Measurements from ENCODE around the gene CYGB.
"Not testable (repeated sequence)": the region's sequence is repeated elsewhere in the genome, so short reads cannot be mapped to it uniquely, and the experiment has no call there.

CYGB gene

DNA sequence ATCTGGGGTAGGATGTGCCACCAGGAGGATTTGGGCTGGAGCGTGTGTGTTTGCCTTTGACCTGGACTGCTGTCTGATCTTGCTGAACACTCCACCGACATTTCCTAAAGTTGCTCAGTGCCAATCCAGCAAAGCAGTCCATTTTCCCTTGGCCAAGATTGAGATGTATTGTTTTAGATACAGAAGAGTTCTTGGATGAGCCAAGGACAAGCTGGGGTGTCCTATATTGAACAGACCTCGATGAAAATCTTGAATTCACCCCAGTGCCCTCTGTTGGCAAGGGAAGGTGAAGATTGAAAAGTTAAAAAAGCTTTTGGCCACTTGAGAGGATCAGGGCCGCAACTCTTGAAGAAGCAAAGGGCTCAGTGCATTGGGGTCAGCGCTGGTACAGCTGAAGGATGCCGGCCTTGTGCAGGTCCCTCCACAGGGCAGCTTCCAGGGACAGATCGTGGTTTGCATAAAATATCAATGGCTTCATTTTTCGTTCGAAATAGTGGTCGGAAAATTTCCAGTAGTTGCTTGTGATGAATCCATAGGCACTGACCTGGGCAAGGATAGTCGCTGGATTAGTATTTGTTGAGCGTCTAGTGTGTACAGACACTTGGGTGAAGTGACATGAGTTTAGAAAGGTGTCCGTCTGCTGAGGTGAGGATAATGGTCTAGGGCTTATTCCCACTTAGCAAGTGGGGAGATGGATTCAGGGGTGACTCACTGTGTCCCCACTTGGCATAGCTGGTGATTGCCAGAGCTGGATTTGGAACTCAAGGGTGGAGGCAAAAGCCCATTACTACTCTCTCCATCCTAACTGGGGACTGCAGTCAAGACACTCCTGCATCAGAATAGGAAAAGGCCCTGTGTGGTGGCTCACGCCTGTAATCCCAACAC lies 28.5 kb upstream of the CYGB start:
- Histone ChIP-seq H3K4me3 (no peak overlapping the region), H3K9ac (ENCODE audit: insufficient read length) (no peak overlapping the region), H3K9me3 (ENCODE audit: low read depth, low read length) (no peaks in the 10 kb centered on the region), H3K27ac (peak overlapping the region; percentile 17), H3K36me3 (ENCODE audit: insufficient read depth, low read length) (peaks cover 39% of the 10 kb centered on the region)
- TF ChIP-seq FOXP2 (optimal IDR thresholded peaks at IDR 0.05; ENCODE audit: control extremely low read depth, extremely low read length, insufficient read depth) = no peak
- TF ChIP-seq POLR2AphosphoS5 (IDR thresholded peaks at IDR 0.05; ENCODE audit: borderline replicate concordance, low read depth, low read length) = peak; percentile 33
- no peak for TF ChIP-seq EZH2 (IDR thresholded peaks at IDR 0.05)
- no peak for DNase-seq (ENCODE audit: low read depth, low spot score)

DNA sequence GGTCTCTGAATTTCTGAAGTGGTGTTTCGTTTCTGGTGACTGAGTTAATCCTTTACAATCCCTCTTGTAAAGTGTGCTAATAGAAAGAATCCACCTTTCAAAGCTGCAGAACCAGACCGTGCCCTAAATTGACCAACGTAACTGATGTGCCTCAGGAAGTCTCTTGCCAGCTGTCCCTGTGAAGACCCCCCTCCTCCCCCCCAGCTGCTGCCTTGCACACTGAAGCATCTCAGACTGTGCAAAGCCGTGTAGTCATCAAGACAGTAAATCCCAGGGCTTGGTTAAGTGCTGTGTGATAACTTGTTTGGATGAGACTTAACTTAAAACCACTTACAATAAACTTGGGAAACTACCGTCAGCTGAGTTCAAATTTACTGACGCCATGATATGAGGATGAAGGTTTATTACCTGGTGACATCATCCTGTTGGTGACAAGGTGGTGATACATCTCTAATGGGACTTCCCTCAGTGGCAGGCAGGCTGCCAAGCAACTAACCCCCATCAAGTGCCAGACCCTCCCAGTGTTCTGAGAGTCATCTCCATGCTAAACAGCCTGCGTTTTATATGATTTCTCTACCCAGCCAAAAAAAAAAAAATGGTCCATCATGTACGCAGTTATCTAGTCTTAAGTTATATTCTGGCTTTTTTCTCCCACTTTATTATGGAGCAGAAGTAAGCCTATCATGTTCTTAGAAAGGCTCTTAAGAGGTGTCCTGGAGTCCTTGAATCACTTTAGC lies 27.6 kb upstream of the CYGB start:
- Histone ChIP-seq H3K27ac (0 out of 2 replicates have a peak overlapping the region, but pooled peaks have one; percentile 17), H3K36me3 (ENCODE audit: insufficient read depth, low read length) (peaks cover 47% of the 10 kb centered on the region)
- not testable (repeated sequence) for H3K9me3 ChIP-seq (ENCODE audit: low read depth, low read length); H3K4me3 ChIP-seq; DNase-seq (ENCODE audit: low read depth, low spot score); H3K9ac ChIP-seq (ENCODE audit: insufficient read length)

DNA sequence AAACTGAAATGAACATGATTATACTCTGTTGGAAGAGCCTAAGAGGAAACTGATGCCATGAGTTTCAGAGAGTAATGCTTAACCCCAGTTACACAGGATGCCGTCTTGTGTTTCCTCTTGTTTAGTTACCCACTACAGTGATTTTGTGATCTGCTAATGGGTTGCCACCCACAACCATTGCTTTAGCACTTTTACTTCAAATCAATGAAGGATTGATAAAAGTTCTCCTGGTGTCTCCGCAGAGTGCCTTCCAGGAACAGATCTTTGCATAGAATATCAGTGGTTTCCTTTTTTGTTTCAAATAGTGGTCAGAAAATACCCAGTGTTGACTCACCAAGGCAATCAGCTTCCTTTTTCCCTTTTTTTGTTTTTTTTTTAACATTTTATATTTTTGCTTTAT lies 25.9 kb upstream of the CYGB start:
- H3K36me3 ChIP-seq (ENCODE audit: insufficient read depth, low read length) = peaks cover 65% of the 10 kb centered on the region
- H3K9ac ChIP-seq (ENCODE audit: insufficient read length); H3K4me3 ChIP-seq; DNase-seq (ENCODE audit: low read depth, low spot score); H3K27ac ChIP-seq; H3K9me3 ChIP-seq (ENCODE audit: low read depth, low read length): not testable (repeated sequence)

DNA sequence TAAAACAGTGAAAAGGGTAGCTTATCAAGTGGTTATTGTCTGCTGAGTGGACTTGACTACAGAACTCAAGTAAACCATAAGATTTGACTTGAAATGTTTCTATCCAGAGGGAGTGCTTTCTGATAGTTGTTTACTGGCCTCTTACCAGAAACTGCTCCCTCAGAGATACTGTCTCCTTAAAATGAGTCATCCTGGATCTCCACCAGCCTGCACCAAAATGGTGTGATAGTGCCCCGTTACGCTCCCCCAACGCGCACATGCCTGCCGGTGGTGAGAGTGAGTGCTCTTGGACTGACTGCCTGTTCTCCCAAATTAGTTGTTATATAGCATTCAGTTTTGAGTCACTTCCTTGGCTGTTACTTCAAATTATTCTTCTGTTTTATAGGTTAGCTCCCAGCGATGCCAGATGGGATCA lies 25.2 kb upstream of the CYGB start:
- TF ChIP-seq FOXP2 (optimal IDR thresholded peaks at IDR 0.05; ENCODE audit: control extremely low read depth, extremely low read length, insufficient read depth) (no peak), EZH2 (IDR thresholded peaks at IDR 0.05) (no peak), POLR2AphosphoS5 (IDR thresholded peaks at IDR 0.05; ENCODE audit: borderline replicate concordance, low read depth, low read length) (no peak)
- DNase-seq (ENCODE audit: low read depth, low spot score) = no peak
- Histone ChIP-seq H3K9me3 (ENCODE audit: low read depth, low read length) (no peaks in the 10 kb centered on the region), H3K27ac (peak overlapping the region; percentile 71; the same call in 1 of the 2 replicates), H3K9ac (ENCODE audit: insufficient read length) (no peak overlapping the region), H3K4me3 (no peak overlapping the region), H3K36me3 (ENCODE audit: insufficient read depth, low read length) (peaks cover 68% of the 10 kb centered on the region)

DNA sequence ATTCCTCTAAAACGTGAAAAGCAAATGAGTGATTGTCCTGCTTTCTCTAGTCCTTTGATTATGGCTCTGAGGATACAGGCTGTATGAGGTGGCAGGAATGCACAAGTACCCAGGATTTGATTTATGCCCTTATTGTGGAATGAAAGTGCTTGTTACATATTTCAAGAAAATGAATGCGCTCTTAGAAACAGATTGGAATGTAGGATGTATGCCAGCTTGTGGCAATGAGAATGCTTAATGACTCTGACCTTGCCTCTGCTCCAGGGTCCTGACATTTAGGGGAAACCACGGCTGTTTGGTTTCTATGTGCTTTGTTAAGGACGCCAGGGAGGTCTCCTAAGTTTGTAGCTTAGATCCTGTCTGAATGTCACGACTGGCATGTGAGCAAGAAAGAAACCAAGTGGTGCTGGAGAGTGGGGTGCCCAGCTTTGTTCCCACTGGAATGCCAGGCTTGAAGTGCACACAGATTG lies 24.3 kb upstream of the CYGB start:
- no peak for TF ChIP-seq FOXP2 (optimal IDR thresholded peaks at IDR 0.05; ENCODE audit: control extremely low read depth, extremely low read length, insufficient read depth)
- TF ChIP-seq EZH2 (IDR thresholded peaks at IDR 0.05) = no peak
- no peak for TF ChIP-seq POLR2AphosphoS5 (IDR thresholded peaks at IDR 0.05; ENCODE audit: borderline replicate concordance, low read depth, low read length)
- Histone ChIP-seq H3K27ac (peak overlapping the region; percentile 1), H3K9ac (ENCODE audit: insufficient read length) (peak overlapping the region; percentile 32), H3K9me3 (ENCODE audit: low read depth, low read length) (no peaks in the 10 kb centered on the region), H3K36me3 (ENCODE audit: insufficient read depth, low read length) (peaks cover 68% of the 10 kb centered on the region), H3K4me3 (peak overlapping the region; percentile 35)
- DNase-seq (ENCODE audit: low read depth, low spot score) = no peak

DNA sequence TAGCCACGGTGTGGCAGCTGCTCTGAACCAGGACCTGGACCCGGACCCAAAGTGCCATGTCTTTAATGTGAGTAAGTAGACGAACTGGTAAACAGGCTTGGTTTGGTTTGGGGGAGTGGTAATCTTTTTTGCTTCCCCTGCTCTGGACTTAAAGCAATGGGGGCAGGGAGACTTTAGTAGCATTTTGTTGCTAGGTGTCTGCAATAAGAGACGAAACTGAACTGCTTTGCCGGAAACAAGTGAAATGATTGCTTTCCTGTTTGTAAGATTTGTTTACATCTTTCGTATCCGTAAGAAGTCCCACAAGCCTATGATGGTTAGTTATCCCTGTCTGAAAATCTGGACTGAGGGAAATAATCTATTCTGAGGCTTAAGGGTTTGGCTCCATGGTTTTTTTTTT lies 23.8 kb upstream of the CYGB start:
- no peaks in the 10 kb centered on the region for H3K9me3 ChIP-seq (ENCODE audit: low read depth, low read length)
- H3K27ac ChIP-seq = peak overlapping the region; percentile 1; the same call in 1 of the 2 replicates
- peaks cover 68% of the 10 kb centered on the region for H3K36me3 ChIP-seq (ENCODE audit: insufficient read depth, low read length)
- no peak for TF ChIP-seq POLR2AphosphoS5 (IDR thresholded peaks at IDR 0.05; ENCODE audit: borderline replicate concordance, low read depth, low read length)
- no peak for TF ChIP-seq FOXP2 (optimal IDR thresholded peaks at IDR 0.05; ENCODE audit: control extremely low read depth, extremely low read length, insufficient read depth)
- no peak for TF ChIP-seq EZH2 (IDR thresholded peaks at IDR 0.05)
- H3K4me3 ChIP-seq = peak overlapping the region; percentile 92
- H3K9ac ChIP-seq (ENCODE audit: insufficient read length) = peak overlapping the region; percentile 32
- DNase-seq (ENCODE audit: low read depth, low spot score) = no peak

DNA sequence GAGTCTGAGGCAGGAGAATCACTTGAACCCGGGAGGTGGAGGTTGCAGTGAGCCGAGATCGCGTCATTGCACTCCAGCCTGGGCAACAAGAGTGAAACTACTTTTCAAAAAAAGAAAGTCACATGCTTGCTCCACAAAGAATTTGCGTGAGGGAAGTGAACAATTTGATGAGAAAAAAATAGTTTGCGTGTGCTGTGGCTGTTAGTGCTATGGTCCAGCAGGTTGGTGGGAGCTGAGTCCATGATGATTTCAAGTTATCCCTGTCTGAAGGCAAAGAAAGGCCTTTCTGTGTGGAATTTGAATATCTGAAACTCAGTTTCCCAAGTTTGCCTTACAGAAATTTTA lies 23.3 kb upstream of the CYGB start:
- no peak for TF ChIP-seq POLR2AphosphoS5 (IDR thresholded peaks at IDR 0.05; ENCODE audit: borderline replicate concordance, low read depth, low read length)
- no peak for TF ChIP-seq FOXP2 (optimal IDR thresholded peaks at IDR 0.05; ENCODE audit: control extremely low read depth, extremely low read length, insufficient read depth)
- Histone ChIP-seq H3K27ac (peak overlapping the region; percentile 1; the same call in 1 of the 2 replicates), H3K9me3 (ENCODE audit: low read depth, low read length) (no peaks in the 10 kb centered on the region), H3K9ac (ENCODE audit: insufficient read length) (peak overlapping the region; percentile 14), H3K36me3 (ENCODE audit: insufficient read depth, low read length) (peaks cover 64% of the 10 kb centered on the region), H3K4me3 (peak overlapping the region; percentile 92)
- DNase-seq (ENCODE audit: low read depth, low spot score) = no peak

DNA sequence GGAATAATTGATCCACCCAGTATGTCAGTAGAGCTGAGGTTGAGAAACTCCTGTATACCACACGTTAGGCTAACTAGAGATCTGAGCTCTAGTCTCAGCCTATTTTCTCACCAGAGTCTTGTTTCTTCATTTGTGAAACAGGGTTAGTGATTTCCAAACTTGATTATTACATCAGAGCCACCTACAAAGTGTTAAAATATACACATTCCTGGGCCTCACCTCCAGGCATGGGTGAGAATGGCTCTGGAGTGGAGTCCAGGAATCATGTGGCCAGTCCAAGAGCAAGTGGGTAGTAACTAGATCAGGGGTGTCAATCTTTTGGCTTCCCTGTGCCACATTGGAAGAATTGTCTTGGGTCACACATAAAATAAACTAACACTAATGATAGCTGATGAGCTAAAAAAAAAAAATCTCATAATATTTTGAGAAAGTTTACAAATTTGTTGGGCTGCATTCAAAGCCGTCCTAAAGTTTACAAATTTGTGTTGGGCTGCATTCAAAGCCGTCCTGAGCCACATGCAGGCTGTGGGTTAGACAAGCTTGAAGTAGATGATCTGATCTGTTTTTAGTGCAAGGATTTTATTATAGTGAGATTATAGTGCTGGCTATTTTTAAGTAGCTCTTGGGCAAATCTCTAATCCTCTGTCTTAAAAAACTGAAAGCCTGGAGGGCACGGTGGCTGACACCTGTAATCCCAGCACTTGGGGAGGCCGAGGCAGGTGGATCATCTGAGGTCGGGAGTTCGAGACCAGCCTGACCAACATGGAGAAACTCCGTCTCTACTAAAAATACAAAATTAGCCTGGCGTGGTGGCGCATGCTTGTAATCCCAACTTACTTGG lies 22.7 kb upstream of the CYGB start:
- Histone ChIP-seq H3K27ac (peak overlapping the region; percentile 1; the same call in 1 of the 2 replicates), H3K4me3 (peak overlapping the region; percentile 92), H3K36me3 (ENCODE audit: insufficient read depth, low read length) (peaks cover 58% of the 10 kb centered on the region), H3K9me3 (ENCODE audit: low read depth, low read length) (no peaks in the 10 kb centered on the region), H3K9ac (ENCODE audit: insufficient read length) (peak overlapping the region; percentile 27)
- no peak for DNase-seq (ENCODE audit: low read depth, low spot score)
- TF ChIP-seq POLR2AphosphoS5 (IDR thresholded peaks at IDR 0.05; ENCODE audit: borderline replicate concordance, low read depth, low read length) = no peak
- TF ChIP-seq EZH2 (IDR thresholded peaks at IDR 0.05) = no peak
- no peak for TF ChIP-seq FOXP2 (optimal IDR thresholded peaks at IDR 0.05; ENCODE audit: control extremely low read depth, extremely low read length, insufficient read depth)

DNA sequence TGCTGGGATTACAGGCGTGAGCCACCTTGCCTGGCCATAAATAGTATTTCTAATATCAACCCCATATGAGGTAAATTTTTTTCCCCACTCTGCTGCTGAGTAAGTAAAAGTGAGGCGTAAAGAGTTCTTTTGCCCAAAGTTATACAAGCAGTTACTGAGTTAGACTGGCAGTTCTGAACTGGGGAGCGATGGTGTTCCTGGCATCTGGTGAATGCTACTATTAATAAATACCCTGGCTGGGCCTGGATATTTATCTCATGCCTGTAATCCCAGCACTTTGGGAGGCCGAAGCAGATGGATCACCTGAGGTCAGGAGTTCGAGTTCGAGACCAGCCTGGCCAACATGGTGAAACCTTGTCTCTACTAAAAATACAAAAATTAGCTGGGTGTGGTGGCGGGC lies 22.0 kb upstream of the CYGB start:
- not testable (repeated sequence) for DNase-seq (ENCODE audit: low read depth, low spot score); H3K9me3 ChIP-seq (ENCODE audit: low read depth, low read length)
- peak overlapping the region; percentile 92 for H3K4me3 ChIP-seq
- H3K36me3 ChIP-seq (ENCODE audit: insufficient read depth, low read length) = peaks cover 51% of the 10 kb centered on the region
- H3K27ac ChIP-seq = peak overlapping the region; percentile 1; the same call in 1 of the 2 replicates
- peak overlapping the region; percentile 99 for H3K9ac ChIP-seq (ENCODE audit: insufficient read length)
